ENCODE data around the gene RREB1.

Gene RREB1

GRCh38 chr6:7178280-7178679 is 70.5 kb downstream of the RREB1 start:
- Mint-ChIP-seq H3K4me1 (ENCODE audit: low read depth) (peaks cover 42% of the 10 kb centered on the region), H3K27ac (no peak overlapping the region), H3K4me3 (no peak overlapping the region), H3K36me3 (ENCODE audit: low read depth) (peaks cover 90% of the 10 kb centered on the region), H3K9me3 (no peaks in the 10 kb centered on the region), H3K27me3 (no peaks in the 10 kb centered on the region)
- intact Hi-C loops (cut with micrococcal nuclease) = no loop called here

GRCh38 chr6:7180751-7181150 is 73.0 kb downstream of the RREB1 start:
- Mint-ChIP-seq H3K27me3 (no peaks in the 10 kb centered on the region), H3K4me1 (ENCODE audit: low read depth) (peaks cover 41% of the 10 kb centered on the region), H3K4me3 (no peak overlapping the region), H3K9me3 (no peaks in the 10 kb centered on the region), H3K36me3 (ENCODE audit: low read depth) (peaks cover 95% of the 10 kb centered on the region), H3K27ac (peak overlapping the region; percentile 64)
- intact Hi-C loops (cut with micrococcal nuclease) = no loop called here

DNA sequence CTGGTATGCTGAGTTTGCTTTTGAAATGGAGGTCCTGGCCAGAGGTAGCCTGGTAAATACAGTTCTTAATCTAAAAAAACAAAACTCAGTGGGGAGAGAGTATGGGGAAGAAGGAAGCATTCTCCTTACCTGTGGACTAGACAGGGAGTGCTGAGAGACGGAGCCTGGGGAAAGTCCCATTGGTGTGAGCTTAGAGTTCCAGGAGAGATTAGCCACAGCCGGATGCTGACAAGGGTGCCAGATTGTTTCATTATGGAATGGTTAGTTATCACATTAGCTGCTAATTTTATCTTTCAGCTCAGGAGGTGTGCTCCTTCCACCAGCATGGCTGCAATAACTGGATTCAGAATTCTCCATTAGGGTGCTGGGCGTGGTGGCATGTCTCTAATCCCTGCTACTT is 75.9 kb downstream of the RREB1 start:
- H3K27ac Mint-ChIP-seq = peak overlapping the region; percentile 35
- H3K36me3 Mint-ChIP-seq (ENCODE audit: low read depth) = peaks cover 96% of the 10 kb centered on the region
- intact Hi-C loops (cut with micrococcal nuclease) = no loop called here

DNA sequence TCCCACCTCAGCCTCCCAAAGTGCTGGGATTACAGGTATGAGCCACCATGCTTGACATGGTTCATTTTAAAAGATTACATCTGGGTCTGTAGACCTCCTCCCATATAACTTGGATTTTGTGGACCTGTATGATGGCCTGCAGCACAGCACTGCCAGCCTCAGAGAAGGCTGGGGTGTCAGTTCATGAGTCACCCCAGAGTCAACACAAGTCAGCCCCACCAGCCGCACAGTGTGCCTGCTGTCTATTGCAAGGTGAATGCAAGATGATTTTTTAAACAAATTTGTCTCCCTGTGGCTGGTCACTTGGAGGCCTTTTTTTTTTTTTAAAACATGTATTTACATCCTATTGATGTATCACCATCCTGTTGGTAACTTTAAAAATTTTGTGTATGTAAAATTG is 76.7 kb downstream of the RREB1 start:
- H3K4me3 Mint-ChIP-seq = no peak overlapping the region
- H3K36me3 Mint-ChIP-seq (ENCODE audit: low read depth) = peaks cover 96% of the 10 kb centered on the region
- intact Hi-C loops (cut with micrococcal nuclease) = no loop called here
- H3K9me3 Mint-ChIP-seq = no peaks in the 10 kb centered on the region
- peaks cover 70% of the 10 kb centered on the region for H3K4me1 Mint-ChIP-seq (ENCODE audit: low read depth)
- no peaks in the 10 kb centered on the region for H3K27me3 Mint-ChIP-seq
- peak overlapping the region; percentile 28 for H3K27ac Mint-ChIP-seq

More for the DNA sequence above, 75.9 kb downstream of the RREB1 start:
- Mint-ChIP-seq H3K9me3 (no peaks in the 10 kb centered on the region), H3K27me3 (no peaks in the 10 kb centered on the region), H3K4me3 (no peak overlapping the region), H3K4me1 (ENCODE audit: low read depth) (peaks cover 62% of the 10 kb centered on the region)

DNA sequence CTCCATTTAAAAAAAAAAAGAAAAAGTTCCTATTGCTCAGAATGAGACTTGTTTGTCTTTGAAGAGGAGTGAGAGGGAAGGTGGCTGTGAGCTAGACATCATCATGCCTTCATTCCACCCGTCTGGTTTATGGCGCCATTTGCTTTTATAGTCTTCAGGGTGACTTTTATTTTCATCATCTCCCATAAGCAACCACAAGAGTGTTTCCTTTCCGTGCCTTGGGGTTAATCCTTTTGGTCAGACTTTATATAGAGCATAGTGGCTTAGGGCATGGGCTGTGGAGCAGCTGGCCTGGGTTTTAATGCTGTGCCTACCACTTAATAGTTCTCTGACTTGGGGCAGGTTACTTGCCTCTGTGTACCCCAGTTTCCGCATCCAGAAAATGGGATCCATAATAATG is 77.8 kb downstream of the RREB1 start:
- H3K27ac Mint-ChIP-seq = peak overlapping the region; percentile 39
- no peaks in the 10 kb centered on the region for H3K27me3 Mint-ChIP-seq
- peaks cover 96% of the 10 kb centered on the region for H3K36me3 Mint-ChIP-seq (ENCODE audit: low read depth)
- no peak overlapping the region for H3K4me3 Mint-ChIP-seq
- H3K4me1 Mint-ChIP-seq (ENCODE audit: low read depth) = peaks cover 77% of the 10 kb centered on the region
- intact Hi-C loops (cut with micrococcal nuclease) = no loop called here
- no peaks in the 10 kb centered on the region for H3K9me3 Mint-ChIP-seq

DNA sequence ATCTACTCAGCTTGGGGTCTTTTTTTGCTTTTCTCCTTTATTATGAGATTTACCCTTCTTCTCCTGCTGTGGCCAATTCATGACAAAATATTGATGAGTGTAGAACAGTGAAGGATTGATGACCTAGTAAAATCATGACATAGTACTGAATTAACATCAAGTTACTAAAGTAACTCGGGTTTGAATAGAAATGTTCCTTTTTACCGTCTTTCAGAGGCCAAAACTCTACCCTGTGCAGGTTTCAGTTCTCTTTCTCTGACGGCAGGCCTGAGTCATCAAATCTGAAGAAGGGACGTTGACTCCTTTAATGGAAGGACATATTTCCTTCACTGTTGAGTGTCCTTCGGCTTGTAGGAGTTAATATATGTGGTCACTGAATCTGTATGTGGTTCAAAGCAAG is 80.7 kb downstream of the RREB1 start:
- peak overlapping the region; percentile 23 for H3K4me3 Mint-ChIP-seq
- H3K27ac Mint-ChIP-seq = peak overlapping the region; percentile 92
- intact Hi-C loops (cut with micrococcal nuclease) = loop anchor here (2.0 kb wide), 1 partner anchor 14 kb away; no protein-coding TSS in a partner anchor
- no peaks in the 10 kb centered on the region for H3K9me3 Mint-ChIP-seq
- no peaks in the 10 kb centered on the region for H3K27me3 Mint-ChIP-seq
- H3K36me3 Mint-ChIP-seq (ENCODE audit: low read depth) = peaks cover 96% of the 10 kb centered on the region
- H3K4me1 Mint-ChIP-seq (ENCODE audit: low read depth) = peaks cover 70% of the 10 kb centered on the region

GRCh38 chr6:7189101-7189758 is 81.5 kb downstream of the RREB1 start:
- no peak overlapping the region for H3K4me3 Mint-ChIP-seq
- H3K9me3 Mint-ChIP-seq = no peaks in the 10 kb centered on the region
- intact Hi-C loops (cut with micrococcal nuclease) = loop anchor here (2.0 kb wide), 1 partner anchor 14 kb away; no protein-coding TSS in a partner anchor
- H3K4me1 Mint-ChIP-seq (ENCODE audit: low read depth) = peaks cover 67% of the 10 kb centered on the region
- peak overlapping the region; percentile 92 for H3K27ac Mint-ChIP-seq
- H3K36me3 Mint-ChIP-seq (ENCODE audit: low read depth) = peaks cover 97% of the 10 kb centered on the region
- no peaks in the 10 kb centered on the region for H3K27me3 Mint-ChIP-seq

- Mint-ChIP-seq H3K27ac (peak overlapping the region; percentile 73), H3K4me1 (ENCODE audit: low read depth) (peaks cover 70% of the 10 kb centered on the region), H3K36me3 (ENCODE audit: low read depth) (peaks cover 97% of the 10 kb centered on the region)
These were observed 83.0 kb downstream of the RREB1 start for GRCh38 chr6:7190791-7191190.

GRCh38 chr6:7193122-7193521 is 85.4 kb downstream of the RREB1 start:
- no peak overlapping the region for H3K4me3 Mint-ChIP-seq
- intact Hi-C loops (cut with micrococcal nuclease) = no loop called here
- no peaks in the 10 kb centered on the region for H3K9me3 Mint-ChIP-seq
- H3K4me1 Mint-ChIP-seq (ENCODE audit: low read depth) = peaks cover 67% of the 10 kb centered on the region
- H3K36me3 Mint-ChIP-seq (ENCODE audit: low read depth) = peaks cover 97% of the 10 kb centered on the region
- H3K27ac Mint-ChIP-seq = peak overlapping the region; percentile 20
- no peaks in the 10 kb centered on the region for H3K27me3 Mint-ChIP-seq

More at GRCh38 chr6:7190791-7191190, 83.0 kb downstream of the RREB1 start:
- no peaks in the 10 kb centered on the region for H3K9me3 Mint-ChIP-seq
- intact Hi-C loops (cut with micrococcal nuclease) = no loop called here
- no peaks in the 10 kb centered on the region for H3K27me3 Mint-ChIP-seq
- no peak overlapping the region for H3K4me3 Mint-ChIP-seq

DNA sequence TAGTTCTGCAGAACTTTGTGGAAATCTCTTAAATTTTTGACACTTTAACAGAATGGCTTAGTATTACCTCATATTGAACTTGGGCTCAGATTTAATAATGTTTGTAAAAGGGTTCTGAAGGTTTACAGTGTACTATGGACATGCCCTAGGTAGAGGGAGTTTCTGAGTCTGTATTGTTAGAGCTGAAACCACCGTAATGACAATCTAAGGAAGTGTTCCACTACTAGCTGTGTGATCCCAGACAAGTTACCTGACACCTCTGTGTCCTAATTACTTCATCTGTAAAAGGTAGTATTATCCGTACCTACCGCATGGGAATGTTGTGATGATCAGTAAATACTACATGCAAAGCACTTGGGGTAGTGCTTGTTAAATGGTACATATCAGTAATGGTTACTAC is 86.9 kb downstream of the RREB1 start:
- Mint-ChIP-seq H3K9me3 (no peaks in the 10 kb centered on the region), H3K4me1 (ENCODE audit: low read depth) (peaks cover 66% of the 10 kb centered on the region), H3K36me3 (ENCODE audit: low read depth) (peaks cover 94% of the 10 kb centered on the region), H3K27me3 (no peaks in the 10 kb centered on the region), H3K27ac (no peak overlapping the region), H3K4me3 (no peak overlapping the region)
- intact Hi-C loops (cut with micrococcal nuclease) = no loop called here

- intact Hi-C loops (cut with micrococcal nuclease) = no loop called here
- H3K36me3 Mint-ChIP-seq (ENCODE audit: low read depth) = peaks cover 87% of the 10 kb centered on the region
- H3K27ac Mint-ChIP-seq = peak overlapping the region; percentile 77
These were observed 87.7 kb downstream of the RREB1 start for GRCh38 chr6:7195339-7196018.

DNA sequence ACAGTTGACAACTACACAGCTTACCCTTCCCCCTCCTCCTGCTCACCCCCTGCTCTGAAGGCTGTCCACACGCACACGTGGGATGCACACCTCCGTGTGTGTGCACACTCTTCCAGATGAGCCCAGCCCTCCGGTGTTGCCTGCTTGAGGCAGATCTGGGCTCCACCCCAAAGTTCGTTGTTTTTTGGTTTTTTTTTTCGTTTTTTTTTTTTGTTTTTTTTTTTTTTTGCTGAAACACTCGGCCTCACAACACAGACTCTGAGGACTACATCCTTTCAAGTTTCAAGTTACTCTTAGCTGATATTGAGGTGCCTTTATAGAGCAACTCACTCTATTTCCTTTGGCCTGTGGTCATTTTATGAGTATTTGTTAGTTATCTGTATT is 88.2 kb downstream of the RREB1 start:
- no peaks in the 10 kb centered on the region for H3K9me3 Mint-ChIP-seq
- peaks cover 62% of the 10 kb centered on the region for H3K4me1 Mint-ChIP-seq (ENCODE audit: low read depth)

More at GRCh38 chr6:7195339-7196018, 87.7 kb downstream of the RREB1 start:
- H3K9me3 Mint-ChIP-seq = no peaks in the 10 kb centered on the region
- peaks cover 62% of the 10 kb centered on the region for H3K4me1 Mint-ChIP-seq (ENCODE audit: low read depth)
- no peak overlapping the region for H3K4me3 Mint-ChIP-seq
- H3K27me3 Mint-ChIP-seq = no peaks in the 10 kb centered on the region

DNA sequence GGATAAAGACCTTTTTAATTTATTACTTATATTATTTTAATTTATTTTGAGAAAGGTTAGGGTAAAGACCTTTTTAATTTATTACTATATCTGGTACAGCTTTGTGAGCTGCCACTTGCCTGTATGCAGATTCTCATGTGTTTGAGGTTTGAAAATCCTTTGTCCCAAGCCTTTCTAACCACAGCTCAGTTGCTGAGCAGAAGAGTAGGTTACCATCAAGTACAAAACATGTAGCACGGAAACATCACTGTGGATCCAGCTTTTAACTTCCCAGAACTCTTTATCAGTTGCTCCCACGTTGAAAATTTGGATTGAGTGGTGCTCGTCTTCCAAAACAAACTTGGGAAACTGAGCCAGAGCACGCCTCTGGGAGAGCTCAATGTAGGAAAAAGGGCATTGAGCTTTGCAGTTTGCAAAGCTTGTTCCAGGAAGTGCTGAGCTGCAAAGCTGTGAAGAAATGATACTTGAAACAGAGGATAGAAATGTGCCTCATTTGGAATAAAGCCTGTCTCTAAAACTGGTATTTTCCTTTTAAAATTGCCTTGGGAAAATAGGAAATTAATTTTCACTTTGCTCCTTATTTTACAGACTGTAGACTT is 89.0 kb downstream of the RREB1 start:
- H3K27me3 Mint-ChIP-seq = no peaks in the 10 kb centered on the region
- intact Hi-C loops (cut with micrococcal nuclease) = no loop called here
- peak overlapping the region; percentile 59 for H3K27ac Mint-ChIP-seq
- peaks cover 67% of the 10 kb centered on the region for H3K4me1 Mint-ChIP-seq (ENCODE audit: low read depth)
- H3K9me3 Mint-ChIP-seq = no peaks in the 10 kb centered on the region
- H3K36me3 Mint-ChIP-seq (ENCODE audit: low read depth) = peaks cover 84% of the 10 kb centered on the region
- H3K4me3 Mint-ChIP-seq = no peak overlapping the region

More for the DNA sequence above, 88.2 kb downstream of the RREB1 start:
- Mint-ChIP-seq H3K27ac (peak overlapping the region; percentile 77), H3K27me3 (no peaks in the 10 kb centered on the region), H3K36me3 (ENCODE audit: low read depth) (peaks cover 85% of the 10 kb centered on the region), H3K4me3 (no peak overlapping the region)
- intact Hi-C loops (cut with micrococcal nuclease) = no loop called here

- H3K4me3 Mint-ChIP-seq = no peak overlapping the region
- intact Hi-C loops (cut with micrococcal nuclease) = no loop called here
- no peaks in the 10 kb centered on the region for H3K27me3 Mint-ChIP-seq
- H3K4me1 Mint-ChIP-seq (ENCODE audit: low read depth) = peaks cover 71% of the 10 kb centered on the region
- H3K27ac Mint-ChIP-seq = no peak overlapping the region
- peaks cover 82% of the 10 kb centered on the region for H3K36me3 Mint-ChIP-seq (ENCODE audit: low read depth)
- H3K9me3 Mint-ChIP-seq = no peaks in the 10 kb centered on the region
These were observed 90.0 kb downstream of the RREB1 start for GRCh38 chr6:7197747-7198146.
